Smooth muscle cell (in vitro differentiated cells): ENCODE data around the gene KREMEN1. TPM values are rescaled to one million over a fixed set of nuclear protein-coding genes. Genes with fewer than 3 reads are reported as not detected.
A peak's percentile ranks its signal among the peaks of the same experiment; 100 is the strongest.
"Not testable (repeated sequence)": the region's sequence is repeated elsewhere in the genome, so short reads cannot be mapped to it uniquely, and the experiment has no call there.

Experiments
- DNase-seq: peaks from one replicate; lab custom pipeline; 2025; ENCODE audit not compliant: unreplicated experiment; lab: John Stamatoyannopoulos, UW
- H2AFZ ChIP-seq: fragments of 200-600 bp; sonication (generic); 2 replicates; pipeline ENCODE4 v1.6.0; 2016; ENCODE audit warnings: antibody characterized with exemption, low read depth, mild to moderate bottlenecking
- H3F3A ChIP-seq: fragments of 200-600 bp; sonication (generic); 2 replicates; pipeline ENCODE4 v1.6.0; 2017; ENCODE audit warnings: antibody characterized with exemption, low read depth
- H3K27ac ChIP-seq: fragments of 200-600 bp; sonication (generic); 2 replicates; pipeline ENCODE4 v1.5.1; 2016; ENCODE audit warnings: low read depth, mild to moderate bottlenecking
- H3K27me3 ChIP-seq: fragments of 200-600 bp; sonication (generic); 2 replicates; pipeline ENCODE4 v1.6.1; 2016; ENCODE audit warnings: low read depth, mild to moderate bottlenecking
- H3K36me3 ChIP-seq: fragments of 200-600 bp; sonication (generic); 2 replicates; pipeline ENCODE4 v1.5.1; 2016; ENCODE audit warnings: low read depth
- H3K4me1 ChIP-seq: fragments of 200-600 bp; sonication (generic); 2 replicates; pipeline ENCODE4 v1.5.1; 2016; ENCODE audit warnings: low read depth
- H3K4me2 ChIP-seq: fragments of 200-600 bp; sonication (generic); 2 replicates; pipeline ENCODE4 v1.6.0; 2016; ENCODE audit warnings: mild to moderate bottlenecking
- H3K4me3 ChIP-seq: fragments of 200-600 bp; sonication (generic); 2 replicates; pipeline ENCODE4 v1.5.1; 2016; ENCODE audit warnings: mild to moderate bottlenecking
- H3K79me2 ChIP-seq: fragments of 200-600 bp; sonication (generic); 2 replicates; pipeline ENCODE4 v1.6.0; 2016; ENCODE audit warnings: low read depth, mild to moderate bottlenecking
- H3K9ac ChIP-seq: fragments of 200-600 bp; sonication (generic); 2 replicates; pipeline ENCODE4 v1.6.0; 2016; ENCODE audit warnings: low read depth
- H3K9me3 ChIP-seq: fragments of 200-600 bp; sonication (generic); replicated peaks from 2 replicates; pipeline ENCODE4 v1.5.1; 2016; ENCODE audit warnings: low read depth
- H4K20me1 ChIP-seq: fragments of 200-600 bp; sonication (generic); 2 replicates; pipeline ENCODE4 v1.6.0; 2016; ENCODE audit warnings: low read depth
- WGBS: methylation state at CpG from one replicate; pipeline ENCODE4 v1.1.7; 2016; ENCODE audit warnings: low lambda C conversion rate; 5-methylcytosine and 5-hydroxymethylcytosine counted together
- polyA plus RNA-seq: library from polyadenylated mRNA; unstranded; fragments of >200 nt; fragmentation: Nextera tagmentation; extraction: Ambion mirVana; gene quantifications from 2 replicates; pipeline ENCODE4 v1.2.1, GENCODE V29; 2016
- total RNA-seq: library from RNA; depleted of rRNA; stranded (reverse); fragments of >200 nt; gene quantifications from 2 replicates; pipeline ENCODE4 v1.2.3, GENCODE V29; 2014
- TF ChIP-seq, protein P1 (sequence below): fragments of 200-600 bp; sonication (generic); IDR thresholded peaks from 2 replicates; pipeline ENCODE4 v1.5.1; 2017; ENCODE audit warnings: borderline replicate concordance, mild to moderate bottlenecking, antibody characterized with exemption; ENCODE audit not compliant: insufficient read depth, poor library complexity, severe bottlenecking

The KREMEN1 gene
- total and polyA plus RNA-seq, 2 experiments from 2014 or later = 6.0 to 6.8 TPM

GRCh38 chr22:29032584-29032983 lies 40.3 kb upstream of the KREMEN1 start:
- no peak for DNase-seq
- H3K9ac ChIP-seq = peak overlapping the region; percentile 92
- H3K4me1 ChIP-seq = peaks cover 25% of the 10 kb centered on the region
- H2AFZ ChIP-seq = no peak overlapping the region
- H3K27me3 ChIP-seq = no peaks in the 10 kb centered on the region
- peak overlapping the region; percentile 71 for H3K4me2 ChIP-seq
- no peaks in the 10 kb centered on the region for H4K20me1 ChIP-seq
- H3K79me2 ChIP-seq = no peaks in the 10 kb centered on the region
- peaks cover 20% of the 10 kb centered on the region for H3F3A ChIP-seq
- 64% methylated on average over 2 of the region's 2 CpGs for WGBS
- H3K36me3 ChIP-seq = no peaks in the 10 kb centered on the region
- no peak overlapping the region for H3K4me3 ChIP-seq
- peak overlapping the region; percentile 96 for H3K27ac ChIP-seq
- TF ChIP-seq, protein P1, sequence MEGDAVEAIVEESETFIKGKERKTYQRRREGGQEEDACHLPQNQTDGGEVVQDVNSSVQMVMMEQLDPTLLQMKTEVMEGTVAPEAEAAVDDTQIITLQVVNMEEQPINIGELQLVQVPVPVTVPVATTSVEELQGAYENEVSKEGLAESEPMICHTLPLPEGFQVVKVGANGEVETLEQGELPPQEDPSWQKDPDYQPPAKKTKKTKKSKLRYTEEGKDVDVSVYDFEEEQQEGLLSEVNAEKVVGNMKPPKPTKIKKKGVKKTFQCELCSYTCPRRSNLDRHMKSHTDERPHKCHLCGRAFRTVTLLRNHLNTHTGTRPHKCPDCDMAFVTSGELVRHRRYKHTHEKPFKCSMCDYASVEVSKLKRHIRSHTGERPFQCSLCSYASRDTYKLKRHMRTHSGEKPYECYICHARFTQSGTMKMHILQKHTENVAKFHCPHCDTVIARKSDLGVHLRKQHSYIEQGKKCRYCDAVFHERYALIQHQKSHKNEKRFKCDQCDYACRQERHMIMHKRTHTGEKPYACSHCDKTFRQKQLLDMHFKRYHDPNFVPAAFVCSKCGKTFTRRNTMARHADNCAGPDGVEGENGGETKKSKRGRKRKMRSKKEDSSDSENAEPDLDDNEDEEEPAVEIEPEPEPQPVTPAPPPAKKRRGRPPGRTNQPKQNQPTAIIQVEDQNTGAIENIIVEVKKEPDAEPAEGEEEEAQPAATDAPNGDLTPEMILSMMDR = no peak
- H3K9me3 ChIP-seq = no peaks in the 10 kb centered on the region

- Histone ChIP-seq H4K20me1 (no peaks in the 10 kb centered on the region), H3K9ac (no peak overlapping the region), H3K79me2 (no peaks in the 10 kb centered on the region), H3K27ac (no peak overlapping the region), H3K4me3 (no peak overlapping the region), H2AFZ (no peak overlapping the region), H3F3A (peaks cover 7% of the 10 kb centered on the region), H3K36me3 (no peaks in the 10 kb centered on the region), H3K4me1 (peaks cover 3% of the 10 kb centered on the region), H3K9me3 (no peaks in the 10 kb centered on the region), H3K27me3 (no peaks in the 10 kb centered on the region), H3K4me2 (no peak overlapping the region)
- WGBS = 92% methylated on average over 4 of the region's 4 CpGs
- no peak for DNase-seq
- TF ChIP-seq, protein P1 = no peak
Measured at GRCh38 chr22:29037340-29037932, 35.4 kb upstream of the KREMEN1 start.

DNA sequence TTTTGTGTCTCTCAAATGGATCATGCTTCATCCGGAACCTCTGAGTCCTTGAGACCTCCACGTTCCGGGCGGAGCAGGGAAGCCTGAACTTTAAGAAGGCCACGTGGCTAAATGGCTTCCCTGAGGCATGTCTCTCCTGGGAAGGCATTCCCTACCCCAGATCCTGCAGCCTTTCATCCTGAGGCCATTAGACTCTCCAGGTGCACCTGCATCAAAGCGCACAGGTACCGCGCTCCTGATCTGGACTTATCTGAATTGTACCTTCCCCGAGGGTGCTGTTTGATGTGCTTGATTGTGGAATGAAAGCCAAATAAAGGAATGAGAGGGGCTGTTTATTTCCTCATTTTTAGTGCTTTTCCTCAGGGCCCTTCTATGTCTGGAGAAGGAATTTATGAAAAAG lies 33.7 kb upstream of the KREMEN1 start:
- no peak overlapping the region for H3K9ac ChIP-seq
- no peaks in the 10 kb centered on the region for H3K27me3 ChIP-seq
- no peaks in the 10 kb centered on the region for H3K36me3 ChIP-seq
- H3K4me2 ChIP-seq = no peak overlapping the region
- peaks cover 7% of the 10 kb centered on the region for H3K4me1 ChIP-seq
- H4K20me1 ChIP-seq = no peaks in the 10 kb centered on the region
- 70% methylated on average over 9 of the region's 9 CpGs for WGBS
- no peak overlapping the region for H3K27ac ChIP-seq
- no peaks in the 10 kb centered on the region for H3K79me2 ChIP-seq
- H3K4me3 ChIP-seq = no peak overlapping the region
- TF ChIP-seq, protein P1 = no peak
- no peaks in the 10 kb centered on the region for H3K9me3 ChIP-seq
- H3F3A ChIP-seq = peaks cover 11% of the 10 kb centered on the region
- no peak for DNase-seq
- no peak overlapping the region for H2AFZ ChIP-seq

DNA sequence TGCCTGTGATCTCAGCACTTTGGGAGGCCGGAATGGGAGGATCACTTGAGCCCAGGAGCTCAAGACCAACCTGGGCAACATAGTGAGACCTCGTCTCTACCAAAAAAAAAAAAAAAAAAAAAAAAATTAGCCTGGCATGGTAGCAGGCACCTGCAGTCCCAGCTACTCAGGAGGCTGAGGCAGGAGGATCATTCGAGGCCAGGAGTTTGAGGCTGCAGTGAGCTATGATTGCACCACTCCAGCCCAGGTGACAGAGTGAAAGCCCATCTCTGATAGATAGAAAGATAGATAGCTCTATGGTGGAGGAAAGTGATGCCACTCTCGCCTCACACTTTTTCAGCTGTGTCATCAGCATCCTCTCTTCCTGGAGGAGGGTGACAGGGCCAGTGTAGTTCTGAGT lies 33.2 kb upstream of the KREMEN1 start:
- not testable (repeated sequence) for H2AFZ ChIP-seq, H3K27ac ChIP-seq, DNase-seq, H4K20me1 ChIP-seq, H3K4me1 ChIP-seq, H3K79me2 ChIP-seq, H3K9ac ChIP-seq, H3K4me3 ChIP-seq, H3K4me2 ChIP-seq, H3K27me3 ChIP-seq, H3K36me3 ChIP-seq, H3K9me3 ChIP-seq
- H3F3A ChIP-seq = peaks cover 15% of the 10 kb centered on the region
- 92% methylated on average over 4 of the region's 4 CpGs for WGBS
